ENCODE data around the gene HMCN2.

HMCN2 gene

GRCh38 chr9:130290291-130291181 lies 25.0 kb downstream of the HMCN2 start:
- DNase-seq, result no peak

- DNase-seq, result no peak
Measured at GRCh38 chr9:130291474-130291873, 25.9 kb downstream of the HMCN2 start.

DNA sequence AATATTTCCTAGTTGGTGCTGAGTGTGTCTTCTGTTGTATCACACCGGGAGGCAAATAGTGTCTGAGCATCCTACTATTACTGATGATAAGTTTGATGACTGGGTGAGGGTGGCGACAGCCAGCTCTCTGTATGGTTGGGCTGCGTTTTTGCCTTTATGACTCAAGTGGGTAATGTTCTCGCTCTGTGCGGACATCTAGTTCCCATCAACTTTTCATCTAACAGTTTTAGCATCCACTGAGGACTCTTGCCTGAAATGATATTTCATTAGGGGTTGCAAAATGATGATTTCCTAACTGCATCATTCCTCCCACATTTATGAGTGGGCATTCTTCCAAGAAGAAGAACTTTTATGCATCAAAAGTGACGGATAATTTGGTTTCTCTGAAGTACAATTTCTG lies 26.5 kb downstream of the HMCN2 start:
- DNase-seq, result no peak

- DNase-seq, result no peak
Measured at GRCh38 chr9:130294664-130295063, 29.1 kb downstream of the HMCN2 start.

DNA sequence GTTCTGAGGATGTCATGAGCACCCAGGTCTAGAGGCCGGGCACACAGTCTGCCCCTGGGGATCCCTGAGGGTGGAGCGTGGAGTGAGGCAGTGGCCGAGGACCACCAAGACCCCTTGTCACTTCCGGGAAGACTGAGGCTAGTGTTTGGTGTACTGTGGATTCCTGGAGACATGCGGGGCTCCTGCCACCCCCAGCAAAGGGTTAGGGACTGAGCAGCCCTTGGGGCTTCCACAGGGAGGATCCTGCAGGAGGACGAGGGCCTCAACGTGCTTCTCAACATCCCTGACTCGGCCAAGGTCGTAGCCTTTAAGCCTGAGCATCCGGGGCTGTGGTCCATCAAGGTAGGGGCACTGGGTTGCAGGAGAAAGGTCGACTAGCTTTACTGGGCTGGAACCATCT lies 29.9 kb downstream of the HMCN2 start:
- DNase-seq, result no peak

DNA sequence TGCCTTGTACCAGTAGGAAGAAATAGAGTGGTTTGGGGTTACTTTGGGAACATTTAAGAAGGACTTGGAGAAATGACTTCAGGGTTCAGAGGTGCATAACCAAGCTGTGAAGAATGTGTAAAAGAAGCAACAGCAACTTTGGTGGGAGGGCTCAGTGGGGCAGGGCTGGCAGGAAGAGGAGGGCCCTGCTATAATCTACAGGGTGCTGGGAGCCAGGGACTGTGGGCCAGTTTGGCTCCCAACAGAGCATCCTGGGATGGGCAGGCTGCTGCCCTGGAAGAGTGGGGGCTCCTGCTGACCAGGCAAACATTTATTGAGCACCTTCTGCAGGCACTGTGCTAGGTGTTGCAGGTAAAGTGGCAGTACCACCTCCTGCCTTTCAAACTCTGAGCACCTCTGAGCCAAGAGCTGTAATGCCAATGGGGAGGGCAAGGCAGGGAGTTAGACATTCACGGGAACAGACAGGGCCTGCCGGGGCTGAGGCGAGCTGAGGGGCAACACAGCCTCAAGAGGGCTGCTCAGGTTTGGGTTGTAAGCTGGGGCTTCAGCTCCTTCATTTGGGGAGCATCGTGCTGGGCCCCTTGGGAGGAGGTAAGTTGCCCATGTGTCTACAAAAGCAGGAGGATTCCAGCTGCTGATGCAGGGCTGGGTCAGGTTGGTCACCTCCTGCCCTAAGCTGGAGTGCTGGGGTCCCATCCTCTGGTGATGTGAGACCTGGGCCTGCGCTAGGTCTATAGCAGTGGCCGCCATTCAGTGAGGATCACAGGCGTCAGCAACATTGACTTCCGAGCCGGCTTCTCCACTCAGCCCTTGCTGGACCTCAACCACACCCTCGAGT lies 30.6 kb downstream of the HMCN2 start:
- DNase-seq, result no peak

DNA sequence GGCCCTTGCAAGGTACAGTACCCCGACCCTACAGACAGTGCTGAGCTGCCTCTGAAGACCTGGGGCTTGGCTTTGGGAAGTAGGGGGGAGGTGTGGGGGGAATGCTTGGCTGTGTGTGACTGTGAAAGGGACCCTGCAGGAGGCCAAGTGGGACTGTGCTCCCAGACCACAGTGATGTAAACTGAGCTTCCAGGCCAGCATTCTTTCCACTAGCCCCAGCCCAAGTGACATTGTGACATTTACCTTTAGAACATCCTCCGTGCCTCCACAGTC lies 31.2 kb downstream of the HMCN2 start:
- no peak for DNase-seq

- no peak for DNase-seq
Measured at GRCh38 chr9:130297371-130297770, 31.8 kb downstream of the HMCN2 start.

DNA sequence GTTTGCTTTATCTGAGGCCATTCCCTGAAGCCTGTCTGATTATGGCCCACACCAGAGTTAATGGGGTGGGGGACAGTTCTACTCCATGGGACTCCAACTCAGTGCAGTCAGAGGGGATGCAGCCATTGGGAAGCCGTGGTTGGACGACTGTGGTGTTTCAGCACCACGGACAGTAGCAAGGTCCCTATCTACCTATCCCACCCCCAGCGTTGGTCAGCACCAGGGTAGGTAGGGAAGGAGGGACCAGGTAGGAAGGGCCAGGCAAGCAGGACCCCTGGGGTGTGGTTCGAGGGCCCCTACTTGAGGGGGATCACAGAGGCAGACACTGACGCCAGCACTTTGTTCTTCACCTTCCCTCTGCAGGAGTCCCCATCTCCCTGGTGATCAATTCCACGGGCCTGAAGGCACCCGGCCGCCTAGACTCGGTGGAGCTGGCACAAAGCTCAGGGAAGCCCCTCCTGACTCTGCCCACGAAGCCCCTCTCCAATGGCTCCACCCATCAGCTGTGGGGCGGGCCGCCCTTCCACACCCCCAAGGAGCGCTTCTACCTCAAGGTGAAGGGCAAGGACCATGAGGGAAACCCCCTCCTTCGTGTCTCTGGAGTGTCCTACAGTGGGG lies 33.2 kb downstream of the HMCN2 start:
- DNase-seq, result no peak

DNA sequence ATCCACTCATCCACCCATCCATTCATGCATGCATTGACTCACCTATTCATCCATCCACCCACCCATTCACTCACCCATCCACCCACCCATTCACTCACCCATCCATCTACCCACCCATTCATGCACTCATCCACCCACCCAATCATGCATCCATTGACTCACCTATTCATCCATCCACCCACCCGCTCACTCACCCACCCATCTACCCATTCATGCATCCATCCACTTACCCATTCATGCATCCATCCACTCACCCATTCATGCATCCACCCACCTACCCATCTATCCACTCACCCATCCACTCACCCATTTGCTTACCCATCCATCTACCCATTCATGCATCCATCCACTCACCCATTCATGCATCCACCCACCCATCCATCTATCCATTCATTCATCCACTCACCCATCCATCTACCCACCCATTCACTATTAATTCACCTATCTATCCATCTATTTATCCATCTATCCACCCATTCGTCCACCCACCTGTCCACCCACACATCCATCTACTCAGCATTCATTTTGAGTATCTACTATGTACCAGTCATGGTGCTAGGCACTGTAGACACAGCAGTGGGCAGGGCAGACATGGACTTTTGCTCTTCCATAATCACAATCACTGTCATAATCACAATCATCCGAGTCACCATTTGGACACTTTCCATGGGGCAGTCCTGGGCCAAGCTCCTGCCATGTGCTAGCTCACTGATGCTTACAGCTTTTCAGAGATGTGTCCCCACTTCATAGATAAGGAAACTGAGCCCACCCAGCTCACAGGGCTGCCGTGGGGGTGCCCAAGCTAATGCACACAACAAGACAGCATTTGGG lies 34.4 kb downstream of the HMCN2 start:
- DNase-seq, result no peak

DNA sequence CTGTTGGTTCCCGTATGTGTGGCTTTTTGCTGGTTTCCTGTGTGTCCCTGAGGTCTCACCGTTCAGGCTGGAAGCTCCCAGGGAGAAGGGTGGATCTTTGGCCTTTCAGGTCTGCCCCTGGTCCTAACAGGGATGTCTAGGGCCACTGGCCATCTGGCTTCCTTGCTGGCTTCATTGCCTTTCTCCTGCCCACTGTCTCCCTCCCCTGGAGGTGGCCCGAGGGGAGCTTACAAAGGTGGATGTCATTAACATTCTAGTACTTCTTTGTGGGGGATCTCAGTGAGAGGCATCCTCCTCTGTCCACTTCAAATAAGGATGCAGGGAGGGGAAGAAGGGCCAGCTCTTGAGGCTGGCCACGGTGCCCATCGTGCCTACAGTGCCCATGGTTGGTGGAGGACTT lies 35.2 kb downstream of the HMCN2 start:
- DNase-seq, result no peak

GRCh38 chr9:130301483-130302286 lies 36.1 kb downstream of the HMCN2 start:
- DNase-seq, result no peak

DNA sequence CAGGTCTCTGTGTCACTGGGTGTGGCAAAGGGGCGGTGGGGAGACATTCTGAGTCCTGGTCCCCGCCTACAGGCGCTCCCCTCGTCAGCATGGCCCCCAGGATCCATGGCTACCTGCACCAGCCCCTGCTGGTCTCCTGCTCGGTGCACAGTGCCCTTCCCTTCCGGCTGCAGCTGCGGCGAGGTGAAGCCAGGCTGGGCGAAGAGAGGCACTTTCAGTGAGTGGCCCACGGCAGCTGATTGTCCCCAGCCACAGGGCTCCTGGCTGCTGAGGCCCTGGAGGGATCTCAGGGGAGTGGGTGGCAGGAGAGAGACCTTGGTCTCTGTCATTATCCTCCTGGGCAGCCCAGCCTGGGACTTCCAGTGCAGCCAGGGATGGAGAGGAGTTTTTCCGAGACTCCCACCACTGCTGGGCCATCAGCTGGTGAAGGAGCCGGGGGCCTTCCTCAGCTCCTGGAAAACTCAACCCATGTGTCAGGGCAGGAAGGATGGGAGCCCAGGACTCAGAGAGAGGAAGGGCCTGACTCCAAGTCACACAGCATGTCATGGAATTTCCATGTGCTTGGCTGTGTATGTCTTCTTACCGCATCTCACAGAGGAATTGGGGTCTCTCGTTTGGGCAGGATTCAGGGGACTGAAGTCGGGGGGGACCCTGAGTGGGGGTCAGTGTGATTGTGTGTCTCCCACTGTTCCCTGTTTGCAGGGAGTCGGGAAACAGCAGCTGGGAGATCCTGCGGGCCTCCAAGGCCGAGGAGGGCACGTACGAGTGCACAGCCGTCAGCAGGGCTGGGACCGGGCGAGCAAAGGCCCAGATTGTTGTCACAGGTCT lies 37.4 kb downstream of the HMCN2 start:
- DNase-seq, result no peak

DNA sequence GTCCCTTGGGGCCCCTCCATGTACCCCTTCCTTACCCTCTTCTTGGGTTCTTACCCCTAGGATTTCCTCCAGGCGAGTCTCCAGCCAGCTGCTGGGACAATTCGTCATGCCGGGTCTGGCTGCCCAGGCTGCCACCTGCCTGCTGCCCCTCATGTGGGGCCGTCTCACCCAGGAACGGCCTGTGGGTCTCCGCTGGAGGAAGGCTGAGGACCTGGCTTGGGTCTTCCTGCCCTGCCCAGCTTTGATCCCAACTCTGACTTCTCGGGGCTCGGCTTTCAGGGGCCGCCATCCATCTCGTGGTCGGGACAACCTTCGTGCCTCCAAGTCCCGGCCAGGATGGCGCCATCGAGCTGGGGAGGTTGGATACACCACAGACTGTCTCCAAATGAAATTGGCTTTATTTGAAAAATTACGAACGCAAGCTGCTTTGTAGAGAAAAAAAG lies 38.1 kb downstream of the HMCN2 start:
- no peak for DNase-seq

GRCh38 chr9:130304116-130304515 lies 38.6 kb downstream of the HMCN2 start:
- DNase-seq, result no peak

DNA sequence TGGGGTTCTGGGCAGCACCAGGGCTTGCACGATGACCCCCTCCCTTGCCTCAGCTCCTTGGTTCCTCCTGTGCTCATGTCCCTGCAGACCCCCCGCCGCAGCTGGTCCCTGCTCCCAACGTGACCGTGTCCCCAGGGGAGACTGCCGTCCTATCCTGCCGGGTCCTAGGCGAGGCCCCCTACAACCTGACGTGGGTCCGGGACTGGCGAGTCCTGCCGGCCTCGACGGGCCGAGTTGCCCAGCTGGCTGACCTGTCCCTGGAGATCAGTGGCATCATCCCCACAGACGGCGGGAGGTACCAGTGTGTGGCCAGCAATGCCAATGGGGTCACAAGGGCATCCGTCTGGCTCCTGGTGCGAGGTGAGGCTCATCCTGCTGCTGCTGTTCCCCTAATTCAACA lies 39.1 kb downstream of the HMCN2 start:
- DNase-seq, result no peak

GRCh38 chr9:130305381-130305780 lies 39.8 kb downstream of the HMCN2 start:
- no peak for DNase-seq

- peak; percentile 14 for DNase-seq
Measured at GRCh38 chr9:130306823-130307666, 41.5 kb downstream of the HMCN2 start.

GRCh38 chr9:130307667-130307943 lies 42.0 kb downstream of the HMCN2 start:
- DNase-seq, result no peak

- no peak for DNase-seq
Measured at GRCh38 chr9:130308081-130308571, 42.6 kb downstream of the HMCN2 start.

Data from activated CD4-positive, alpha-beta T cell treated with anti-CD3 and anti-CD28 coated beads for 48 hours (primary cell).